GM12878 (cell line): ENCODE results near the gene PARN. TPM values are rescaled to one million over a fixed set of nuclear protein-coding genes. Genes with fewer than 3 reads are reported as not detected.

ENCODE experiments used
- ATAC-seq: fragments of 200-7000 bp; cut with Tn5 transposase; 3 replicates; pipeline ENCODE4 v1.9.1; 2020; ENCODE audit warnings: mild to moderate bottlenecking, moderate library complexity
- BruUV-seq: library from RNA; stranded (reverse); fragments of 400-500 nt; replicated peaks from 2 replicates; lab custom pipeline; 2021; lab: Mats Ljungman, UMichigan
- CTCF ChIA-PET: fragments of 300-600 bp; sonication (Branson Sonifier 250); formaldehyde crosslinking; extraction: SDS; loops from one replicate; lab custom pipeline; 2021; ENCODE audit warnings: inconsistent platforms; lab: Yijun Ruan, JAX
- POLR2A ChIA-PET: fragments of 350-600 bp; formaldehyde crosslinking; extraction: SDS; loops from one replicate; lab custom pipeline; 2021; ENCODE audit warnings: inconsistent platforms; lab: Charles Lee
- RAD21 ChIA-PET: fragments of 300-600 bp; sonication (Branson Sonifier 250); formaldehyde crosslinking; loops from one replicate; lab custom pipeline; 2023; ENCODE audit warnings: antibody characterized with exemption; ENCODE audit not compliant: unreplicated experiment; lab: Charles Lee
- SMC1A ChIA-PET: fragments of 300-600 bp; sonication (Branson Sonifier 250); formaldehyde crosslinking; loops from one replicate; lab custom pipeline; 2023; ENCODE audit not compliant: unreplicated experiment, uncharacterized antibody; lab: Charles Lee
- DNase-seq: peaks from one replicate; pipeline ENCODE4 v3.0.0-alpha.2; 2011; ENCODE audit warnings: low read depth, low spot score
- FAIRE-seq: peaks from 3 replicates; lab custom pipeline; 2011; peaks lifted over from hg19 to GRCh38; lab: Jason Lieb, UNC
- H2AFZ ChIP-seq: 2 replicates; pipeline ENCODE4 v1.6.0; 2011; ENCODE audit warnings: low read depth, low read length, control low read depth; ENCODE audit not compliant: control insufficient read depth
- H3K27ac ChIP-seq: 2 replicates; pipeline ENCODE4 v1.5.1; 2011; ENCODE audit warnings: control low read depth; ENCODE audit not compliant: control insufficient read depth, insufficient read depth
- H3K27me3 ChIP-seq, 2 experiments: replicated peaks in 1 of 2; 2 replicates each; pipeline versions ENCODE4 v1.6.0 to v1.6.1; 2011; ENCODE audit warnings: low read length in 1 of 2; ENCODE audit not compliant: control insufficient read depth in 2 of 2, insufficient read depth in 2 of 2
- H3K36me3 ChIP-seq, 2 experiments: 2 replicates each; pipeline ENCODE4 v1.5.1; 2011; ENCODE audit warnings: low read length in 1 of 2; ENCODE audit not compliant: control insufficient read depth in 2 of 2, insufficient read depth in 2 of 2
- H3K4me1 ChIP-seq: 2 replicates; pipeline ENCODE4 v1.6.1; 2011; ENCODE audit warnings: mild to moderate bottlenecking, low read length, moderate library complexity, mixed read lengths; ENCODE audit not compliant: control insufficient read depth, insufficient read depth
- H3K4me2 ChIP-seq: 2 replicates; pipeline ENCODE4 v1.6.0; 2011; ENCODE audit warnings: control low read depth; ENCODE audit not compliant: control insufficient read depth, insufficient read depth
- H3K4me3 ChIP-seq: fragments of 200-600 bp; sonication (generic); 2 replicates; pipeline ENCODE4 v1.5.1; 2016
- H3K79me2 ChIP-seq: 2 replicates; pipeline ENCODE4 v1.6.0; 2011; ENCODE audit warnings: low read length; ENCODE audit not compliant: control insufficient read depth, insufficient read depth
- H3K9ac ChIP-seq: 2 replicates; pipeline ENCODE4 v1.8.0; 2011; ENCODE audit warnings: low read length, control low read depth, mixed read lengths; ENCODE audit not compliant: control insufficient read depth, insufficient read depth
- H3K9me3 ChIP-seq: replicated peaks from 3 replicates; pipeline ENCODE4 v1.5.1; 2011; ENCODE audit warnings: mild to moderate bottlenecking, low read length; ENCODE audit not compliant: control insufficient read depth, insufficient read depth
- H4K20me1 ChIP-seq: 2 replicates; pipeline ENCODE4 v1.6.0; 2011; ENCODE audit not compliant: control insufficient read depth, insufficient read depth
- CHD2 ChIP-seq: IDR thresholded peaks from 2 replicates; pipeline ENCODE4 v1.6.1; 2011; ENCODE audit warnings: low read depth, low read length, improper control_type of control experiment, borderline replicate concordance
- EED ChIP-seq: sonication (generic); IDR thresholded peaks from 2 replicates; pipeline ENCODE4 v1.6.1; 2016; ENCODE audit warnings: antibody characterized with exemption, low read depth
- IKZF2 ChIP-seq, 2 experiments: fragments of 450-650 bp; IDR thresholded peaks; 2 replicates each; pipeline ENCODE4 v1.6.1; 2017; ENCODE audit warnings: mild to moderate bottlenecking in 2 of 2, moderate library complexity in 2 of 2
- IRF3 ChIP-seq: fragments of 450-650 bp; IDR thresholded peaks from 2 replicates; pipeline ENCODE4 v1.6.1; 2014; ENCODE audit warnings: mild to moderate bottlenecking
- MEF2A ChIP-seq: IDR thresholded peaks from 2 replicates; pipeline ENCODE4 v1.6.1; 2011; ENCODE audit warnings: low read depth, mild to moderate bottlenecking, low read length, moderate library complexity; ENCODE audit not compliant: insufficient read depth
- NR2C2 ChIP-seq: IDR thresholded peaks from 2 replicates; pipeline ENCODE4 v1.6.1; 2011; ENCODE audit warnings: borderline replicate concordance, low read depth; ENCODE audit not compliant: control insufficient read depth, insufficient read length
- SPI1 ChIP-seq: IDR thresholded peaks from 2 replicates; pipeline ENCODE4 v1.6.1; 2011; ENCODE audit warnings: low read depth, mild to moderate bottlenecking, low read length, moderate library complexity, borderline replicate concordance; ENCODE audit not compliant: insufficient read depth
- SRF ChIP-seq, 2 experiments: IDR thresholded peaks; 2 replicates each; pipeline ENCODE4 v1.6.1; 2011; ENCODE audit warnings: low read depth in 2 of 2, low read length in 2 of 2, mild to moderate bottlenecking in 1 of 2, moderate library complexity in 1 of 2
- STAT1 ChIP-seq: fragments of 450-650 bp; conservative IDR thresholded peaks from 2 replicates; pipeline ENCODE4 v1.6.1; 2014; ENCODE audit warnings: antibody characterized with exemption, mild to moderate bottlenecking
- ZNF24 ChIP-seq: fragments of 450-650 bp; IDR thresholded peaks from 2 replicates; pipeline ENCODE4 v1.6.1; 2017; ENCODE audit warnings: antibody characterized with exemption, mild to moderate bottlenecking
- WGBS: methylation state at CpG from one replicate; pipeline ENCODE4 v1.1.6; 2016; ENCODE audit warnings: low lambda C conversion rate; ENCODE audit not compliant: insufficient replicate concordance, insufficient coverage; ENCODE audit errors: missing lambda C conversion rate; 5-methylcytosine and 5-hydroxymethylcytosine counted together
- in situ Hi-C: fragments of 300-500 bp; cut with MboI; formaldehyde crosslinking; loops from 9 replicates; pipeline ENCODE4 v1.14.3; 2018; ENCODE audit warnings: mixed read lengths
- intact Hi-C: fragments of 100-400 bp; cut with micrococcal nuclease; formaldehyde crosslinking; loops from one replicate; pipeline ENCODE4 v1.14.2; 2022; ENCODE audit not compliant: unreplicated experiment
- polyA plus RNA-seq, 11 experiments: library from polyadenylated mRNA; depleted of rRNA in 4 of 11; unstranded in 6 of 11; stranded (reverse) in 5 of 11; fragments of >200 nt; fragmentation: Nextera tagmentation in 4 of 11; fragmentation: Illumina TruSeq in 1 of 11; extraction: Ambion mirVana in 4 of 11; extraction: Trizol in 1 of 11; gene quantifications; 1 replicate in 1 of 11; 2 replicates in 10 of 11; pipeline versions ENCODE4 v1.2.1 to v1.2.3, GENCODE V29; 2011 to 2016; ENCODE audit warnings: inconsistent platforms in 2 of 11, missing spikeins in 2 of 11, low read depth in 1 of 11
- total RNA-seq, 4 experiments: library from RNA; depleted of rRNA in 3 of 4; stranded (reverse); fragments of >200 nt in 3 of 4; fragmentation: Illumina TruSeq in 1 of 4; extraction: Trizol in 1 of 4; gene quantifications; 2 replicates each; pipeline versions ENCODE4 v1.2.1 to v1.2.3, GENCODE V29; 2013 to 2021
- TF ChIP-seq, protein P1 (sequence below): fragments of 450-650 bp; IDR thresholded peaks from 2 replicates; pipeline ENCODE4 v1.6.1; 2016; ENCODE audit warnings: mild to moderate bottlenecking

Gene PARN
- total and polyA plus RNA-seq, 10 of the 15 experiments (the other 5 are each of a cell fraction or from before 2014, with no cell fraction given) = 15.6 to 77.3 (median 47.7) TPM

DNA sequence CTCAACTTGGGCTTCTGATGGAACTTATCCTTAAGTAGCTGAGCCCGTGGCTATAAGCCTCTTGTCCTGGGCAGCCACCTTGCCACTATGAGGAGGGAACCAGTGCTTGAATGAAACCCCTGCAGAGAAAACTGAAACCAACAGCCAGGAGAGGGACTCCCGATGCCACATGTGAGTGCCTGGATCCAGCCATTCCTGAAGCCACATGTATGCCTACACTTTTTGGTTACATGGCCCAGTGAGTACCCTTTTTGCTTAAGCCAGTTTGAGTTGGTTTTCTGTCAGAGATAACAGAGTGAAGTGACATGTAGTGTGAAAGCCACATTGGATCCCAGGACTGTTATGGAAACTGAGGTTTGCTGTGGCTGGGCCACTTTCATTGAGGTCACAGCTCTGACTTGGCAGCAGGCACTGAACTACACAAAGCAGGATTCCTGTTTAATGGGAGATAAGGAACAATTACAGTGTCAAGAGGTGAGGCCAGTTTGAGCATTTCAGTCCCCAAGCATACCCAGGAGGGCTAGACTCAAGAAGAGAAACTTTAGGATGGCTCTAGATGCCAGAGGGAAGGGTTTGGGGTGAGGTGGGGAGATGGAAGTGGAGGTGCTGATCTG lies 222.2 kb downstream of the PARN start:
- SMC1A ChIA-PET = interaction anchor here (1.3 kb wide), 2 partner anchors 51 to 102 kb away, joined by 3 to 4 read pairs; no protein-coding TSS in a partner anchor
- POLR2A ChIA-PET = no interaction called here
- Histone ChIP-seq H3K9me3 (no peaks in the 10 kb centered on the region), H3K79me2 (no peaks in the 10 kb centered on the region), H3K9ac (no peak overlapping the region), H4K20me1 (no peaks in the 10 kb centered on the region), H3K36me3 (no peaks in the 10 kb centered on the region), H3K4me2 (no peak overlapping the region), H3K4me3 (no peak overlapping the region), H3K27me3 (no peaks in the 10 kb centered on the region), H2AFZ (peak overlapping the region; percentile 55), H3K4me1 (peaks cover 29% of the 10 kb centered on the region), H3K27ac (peak overlapping the region; percentile 33; the same call in 1 of the 2 replicates)
- no peak for DNase-seq
- RAD21 ChIA-PET = interaction anchor here (0.6 kb wide), 1 partner anchor 126 kb away, joined by 3 read pairs; no protein-coding TSS in a partner anchor
- no peak for ATAC-seq
- in situ Hi-C loops (loop anchor here (5.0 kb wide), 1 partner anchor 101 kb away; no protein-coding TSS in a partner anchor), intact Hi-C loops (loop anchor here (2.0 kb wide), 3 partner anchors 53 to 103 kb away; no protein-coding TSS in a partner anchor)
- no TSS peak for BruUV-seq
- FAIRE-seq = no peak
- TF ChIP-seq ZNF24 (no peak), NR2C2 (no peak), IRF3 (no peak), CHD2 (no peak), MEF2A (no peak), SPI1 (no peak), EED (peak; percentile 37; the same call in 1 of the 2 replicates), STAT1 (no peak), IKZF2 (IDR thresholded peaks at IDR 0.05) (peak in 1 of 2 experiments; percentile 31; a peak in 1 of 4 replicates), SRF (IDR thresholded peaks at IDR 0.05; ENCODE audit: low read depth in 2 of 2, low read length in 2 of 2) (no peak)
- TF ChIP-seq, protein P1, sequence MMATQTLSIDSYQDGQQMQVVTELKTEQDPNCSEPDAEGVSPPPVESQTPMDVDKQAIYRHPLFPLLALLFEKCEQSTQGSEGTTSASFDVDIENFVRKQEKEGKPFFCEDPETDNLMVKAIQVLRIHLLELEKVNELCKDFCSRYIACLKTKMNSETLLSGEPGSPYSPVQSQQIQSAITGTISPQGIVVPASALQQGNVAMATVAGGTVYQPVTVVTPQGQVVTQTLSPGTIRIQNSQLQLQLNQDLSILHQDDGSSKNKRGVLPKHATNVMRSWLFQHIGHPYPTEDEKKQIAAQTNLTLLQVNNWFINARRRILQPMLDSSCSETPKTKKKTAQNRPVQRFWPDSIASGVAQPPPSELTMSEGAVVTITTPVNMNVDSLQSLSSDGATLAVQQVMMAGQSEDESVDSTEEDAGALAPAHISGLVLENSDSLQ = no peak
- CTCF ChIA-PET = no interaction called here
- 93% methylated on average over 2 of the region's 2 CpGs for WGBS
